GM21786 (cell line): Measurements from ENCODE around the gene CCBE1.
"Not testable (repeated sequence)": the region's sequence is repeated elsewhere in the genome, so short reads cannot be mapped to it uniquely, and the experiment has no call there.

Experiments
- ATAC-seq: cut with Tn5 transposase; IDR thresholded peaks from one replicate; pipeline ENCODE4 v1.9.1; 2021; ENCODE audit not compliant: unreplicated experiment

Gene CCBE1

DNA sequence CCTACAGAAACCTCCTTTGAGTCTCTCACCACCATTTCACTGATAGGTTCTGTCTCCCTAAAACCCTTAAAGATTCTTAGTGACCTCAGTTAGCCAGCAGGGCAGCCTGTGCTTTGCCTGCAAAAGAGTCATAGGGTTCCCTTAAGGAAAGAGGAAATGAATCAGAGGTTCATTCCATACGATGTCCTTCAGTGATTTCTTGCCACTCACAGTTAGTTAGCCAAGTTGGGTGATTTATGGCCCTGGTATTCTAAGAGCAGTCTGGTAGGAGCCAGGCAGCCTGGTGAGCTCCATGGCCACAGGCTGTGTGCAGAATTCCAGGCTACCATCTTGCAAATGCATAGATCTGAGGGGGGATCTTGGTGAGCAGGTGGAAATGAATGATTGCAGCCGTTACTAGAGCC is 18.7 kb upstream of the CCBE1 start:
- no peak for ATAC-seq

DNA sequence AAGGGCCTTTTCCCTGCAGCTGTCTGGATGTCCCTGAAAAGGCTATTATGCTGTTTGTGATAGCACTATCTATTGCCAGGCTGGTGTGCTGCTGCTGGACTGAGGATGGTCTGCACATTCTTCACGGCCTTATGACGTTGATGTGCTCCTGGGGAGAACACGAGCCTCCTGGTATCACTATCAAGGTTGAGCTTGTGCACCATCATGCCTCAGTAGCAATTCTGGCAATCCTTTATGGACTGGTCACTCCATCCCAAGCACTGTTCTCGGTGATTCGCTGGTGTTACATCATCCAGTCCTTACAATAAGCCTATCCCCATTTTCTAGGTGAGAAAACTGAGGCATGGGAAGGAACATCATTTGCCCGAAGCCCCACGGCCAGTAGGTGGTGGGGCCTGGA is 18.2 kb upstream of the CCBE1 start:
- no peak for ATAC-seq

DNA sequence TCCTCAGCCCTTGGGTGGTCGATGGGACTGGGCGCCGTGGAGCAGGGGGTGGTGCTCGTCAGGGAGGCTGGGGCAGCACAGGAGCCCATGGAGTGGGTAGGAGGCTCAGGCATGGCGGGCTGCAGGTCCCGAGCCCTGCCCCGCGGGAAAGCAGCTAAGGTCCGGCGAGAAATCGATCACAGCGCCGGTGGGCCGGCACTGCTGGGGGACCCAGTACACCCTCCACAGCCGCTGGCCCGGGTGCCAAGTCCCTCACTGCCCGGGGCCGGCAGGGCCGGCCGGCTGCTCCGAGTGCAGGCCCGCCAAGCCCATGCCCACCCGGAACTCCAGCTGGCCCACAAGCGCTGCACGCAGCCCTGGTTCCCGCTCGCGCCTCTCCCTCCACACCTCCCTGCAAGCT is 16.9 kb upstream of the CCBE1 start:
- not testable (repeated sequence) for ATAC-seq

DNA sequence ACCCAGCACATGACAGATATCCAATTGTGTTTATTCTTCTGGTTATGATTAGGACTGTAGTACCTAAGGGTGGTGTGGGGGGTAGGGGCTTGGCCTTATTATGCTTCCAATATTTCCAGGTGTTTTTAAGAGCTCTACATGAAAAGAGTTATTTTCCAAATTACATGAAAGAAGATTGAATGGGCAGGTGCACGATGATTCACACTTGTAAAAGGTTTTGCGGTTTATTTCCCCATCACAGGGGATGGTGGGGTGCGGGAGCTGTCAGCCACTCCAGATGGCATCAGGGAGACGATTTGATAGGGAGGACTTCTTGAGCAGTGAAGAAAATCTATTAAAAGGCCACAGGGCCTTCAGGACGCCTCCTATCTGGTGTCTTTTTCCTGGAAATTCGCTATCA is 15.1 kb upstream of the CCBE1 start:
- ATAC-seq, result no peak

DNA sequence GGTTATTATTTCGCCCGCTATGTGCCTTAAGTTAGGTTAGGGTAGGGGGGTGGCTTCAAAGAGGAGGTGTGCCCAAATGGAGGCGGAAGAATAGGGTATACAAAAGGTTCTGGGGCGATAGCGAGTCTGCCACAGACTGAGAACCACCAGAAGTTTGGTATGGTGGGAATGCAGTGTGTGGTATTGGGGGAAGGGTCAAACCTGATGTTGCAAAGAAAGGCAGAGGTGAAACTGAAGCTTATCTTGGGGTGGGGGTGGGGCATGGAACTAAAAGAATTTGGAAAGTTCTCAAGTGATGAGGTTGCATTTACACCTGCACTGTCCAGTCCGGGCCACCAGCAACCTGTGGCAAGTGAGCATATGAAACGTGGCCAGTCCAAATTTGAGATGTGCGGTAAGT is 11.8 kb upstream of the CCBE1 start:
- ATAC-seq, result no peak

DNA sequence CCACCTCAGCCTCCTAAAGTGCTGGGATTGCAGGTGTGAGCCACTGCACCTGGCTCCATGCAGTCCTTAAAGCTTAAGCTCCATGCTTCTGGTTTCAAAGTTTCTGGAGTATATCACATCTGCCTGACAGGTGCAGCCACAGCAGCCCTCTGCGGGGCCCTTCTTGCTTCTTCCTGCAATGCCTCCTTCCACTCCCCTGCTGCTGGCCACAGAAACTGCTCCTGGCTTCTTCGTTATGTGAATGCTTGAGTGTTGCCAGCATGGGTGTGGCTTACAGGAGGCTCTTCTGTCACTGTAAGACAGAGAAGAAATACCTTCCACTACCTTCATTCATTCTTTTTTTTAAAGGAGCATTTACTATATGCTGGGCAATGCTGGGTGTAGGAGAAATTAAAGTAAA is 10.1 kb upstream of the CCBE1 start:
- no peak for ATAC-seq

DNA sequence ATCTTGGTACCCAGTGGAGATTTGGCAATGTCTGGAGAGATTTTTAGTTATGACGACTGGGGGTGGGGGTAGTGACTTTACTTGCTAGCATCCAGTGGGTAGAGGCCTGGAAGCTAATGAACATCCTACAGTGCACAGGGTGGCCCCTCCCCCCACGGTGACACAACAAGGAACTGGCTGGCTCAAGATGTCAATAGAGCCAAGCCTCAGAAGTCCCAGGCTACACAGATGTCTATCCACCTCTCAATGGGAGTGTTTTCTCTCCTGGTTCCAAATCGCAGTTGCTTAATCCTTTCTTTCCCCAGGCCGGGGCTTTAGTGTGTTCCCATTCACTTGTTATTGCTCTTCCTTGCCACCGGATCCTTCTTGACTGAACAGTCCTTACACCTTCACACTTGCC is 9.3 kb upstream of the CCBE1 start:
- no peak for ATAC-seq

DNA sequence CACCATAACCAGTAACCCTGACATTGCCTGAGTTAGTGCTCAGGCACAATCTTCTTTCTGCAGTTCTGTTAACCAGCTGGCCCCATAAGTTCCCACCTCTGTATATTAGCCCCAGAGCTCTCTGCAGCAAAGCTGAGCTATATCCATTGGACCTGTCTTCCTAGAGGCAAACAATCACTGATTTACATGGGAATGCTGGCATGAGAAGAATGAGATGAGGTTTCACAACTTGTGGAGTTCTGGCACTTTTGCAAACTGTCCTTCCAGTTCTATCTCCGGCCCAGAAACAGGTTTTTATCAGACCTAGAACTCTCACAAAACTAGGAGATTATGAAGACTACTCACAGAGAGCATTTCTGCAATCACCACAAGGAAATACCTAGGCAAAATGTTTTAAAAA is 7.9 kb upstream of the CCBE1 start:
- ATAC-seq, result no peak

DNA sequence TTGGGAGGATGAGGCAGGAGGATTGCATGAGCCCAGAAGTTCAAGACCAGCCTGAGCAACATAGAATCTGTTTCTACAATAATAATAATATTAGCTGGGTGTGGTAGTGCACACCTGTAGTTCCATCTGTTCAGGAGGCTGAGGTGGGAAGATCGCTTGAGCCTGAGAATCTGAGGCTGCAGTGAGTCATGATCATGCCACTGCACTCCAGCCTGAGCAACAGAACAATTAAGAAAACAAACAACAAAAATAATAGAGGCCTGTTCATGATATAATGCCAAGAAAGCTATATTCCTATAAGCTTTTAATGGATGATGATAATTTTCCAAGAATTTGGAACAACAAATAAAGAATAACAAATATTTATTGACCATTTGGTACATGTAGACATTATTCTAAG is 6.9 kb upstream of the CCBE1 start:
- no peak for ATAC-seq

DNA sequence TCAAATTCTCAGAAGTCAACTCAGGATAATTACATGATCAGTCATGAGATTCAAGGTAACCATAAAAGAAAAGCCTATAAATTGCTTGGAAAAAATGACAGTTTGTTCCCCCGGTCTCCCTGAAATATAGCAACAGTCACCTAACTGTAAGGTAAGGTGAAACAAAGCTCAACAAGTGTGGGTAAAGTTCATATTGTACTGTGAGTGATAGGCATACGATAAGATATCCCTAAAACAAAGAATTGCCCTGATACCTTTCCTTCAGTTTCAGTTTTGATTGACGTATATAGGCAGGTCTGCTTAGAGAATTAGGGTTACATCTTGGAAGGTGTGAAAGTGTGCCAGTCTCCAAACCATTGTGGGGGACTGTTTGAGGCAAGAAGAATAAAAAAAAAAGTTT is 4.0 kb upstream of the CCBE1 start:
- ATAC-seq, result no peak

DNA sequence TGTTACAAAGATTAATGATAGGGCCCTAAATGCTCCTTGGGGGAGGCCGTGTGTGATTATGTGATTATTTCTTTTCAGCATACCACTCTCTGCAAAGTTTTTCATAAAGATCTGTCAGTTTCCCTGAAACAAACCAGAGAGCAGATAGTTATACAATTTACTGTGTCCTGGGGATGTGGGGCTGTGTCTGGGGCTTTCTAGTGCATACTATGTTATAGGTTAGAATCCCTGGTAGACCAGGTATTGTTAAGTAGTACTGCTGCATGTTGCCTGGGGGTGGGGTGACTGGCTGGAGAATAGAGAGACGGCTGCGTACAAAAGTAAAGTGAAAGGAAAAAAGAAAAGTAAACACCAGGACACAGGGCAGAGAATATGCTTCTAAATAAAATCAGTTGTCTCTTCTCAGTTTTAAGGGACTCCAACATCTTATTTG is 3.3 kb upstream of the CCBE1 start:
- no peak for ATAC-seq

DNA sequence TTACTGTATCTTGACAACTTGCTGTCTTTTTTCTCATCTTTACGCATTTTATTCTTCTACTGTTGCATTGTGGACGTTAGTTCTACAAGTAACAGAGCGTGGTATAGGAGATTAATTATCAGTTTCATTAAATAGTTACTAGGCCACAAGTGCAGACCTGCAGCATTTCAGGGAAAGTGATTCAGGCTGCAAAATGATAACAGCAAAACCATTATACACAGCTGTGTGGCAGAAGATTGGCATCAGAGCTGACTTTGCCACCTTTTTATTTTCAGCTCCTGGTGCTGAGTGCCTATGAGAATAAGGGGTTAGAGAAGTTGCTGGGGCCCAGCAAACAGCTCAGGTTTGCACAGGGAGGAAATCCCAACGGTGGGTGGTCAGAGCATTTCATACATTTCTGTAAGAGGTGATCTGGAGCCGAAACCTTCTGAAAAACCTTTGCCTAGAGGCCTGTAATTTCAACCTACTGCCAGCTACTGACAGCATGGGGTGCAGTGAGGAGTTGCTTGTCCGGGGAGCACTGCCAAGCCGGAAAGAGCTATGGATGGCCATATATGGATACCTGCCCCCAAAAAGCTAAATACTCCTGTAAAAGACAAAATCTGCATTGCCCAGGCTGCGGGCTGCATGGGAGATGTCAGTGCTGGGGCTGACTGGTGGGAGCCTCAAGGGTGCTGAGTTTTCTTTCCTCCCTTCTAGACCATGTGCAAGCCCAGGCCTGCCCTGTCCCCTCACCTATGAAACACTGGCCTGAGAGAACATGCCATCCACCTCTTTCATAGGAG is 2.7 kb upstream of the CCBE1 start:
- ATAC-seq, result no peak

DNA sequence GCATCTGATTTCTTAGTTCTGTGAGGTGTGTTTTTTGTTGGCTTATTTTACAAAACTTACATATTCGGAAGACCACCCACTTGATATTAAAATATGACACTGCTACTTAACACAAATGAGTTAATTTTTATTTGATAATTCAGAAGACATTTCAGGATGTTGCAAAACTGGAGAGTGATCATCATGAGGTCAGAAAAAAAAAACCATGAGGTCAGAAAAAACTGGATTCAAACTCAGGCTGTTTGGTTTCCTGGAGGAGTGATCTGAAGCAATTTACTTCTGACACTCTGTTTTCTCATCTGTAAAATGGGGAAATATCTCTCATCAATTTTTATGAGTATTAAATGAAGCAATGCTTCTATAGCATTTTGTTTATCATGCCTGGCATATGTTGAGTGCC is 1.8 kb upstream of the CCBE1 start:
- ATAC-seq, result no peak

DNA sequence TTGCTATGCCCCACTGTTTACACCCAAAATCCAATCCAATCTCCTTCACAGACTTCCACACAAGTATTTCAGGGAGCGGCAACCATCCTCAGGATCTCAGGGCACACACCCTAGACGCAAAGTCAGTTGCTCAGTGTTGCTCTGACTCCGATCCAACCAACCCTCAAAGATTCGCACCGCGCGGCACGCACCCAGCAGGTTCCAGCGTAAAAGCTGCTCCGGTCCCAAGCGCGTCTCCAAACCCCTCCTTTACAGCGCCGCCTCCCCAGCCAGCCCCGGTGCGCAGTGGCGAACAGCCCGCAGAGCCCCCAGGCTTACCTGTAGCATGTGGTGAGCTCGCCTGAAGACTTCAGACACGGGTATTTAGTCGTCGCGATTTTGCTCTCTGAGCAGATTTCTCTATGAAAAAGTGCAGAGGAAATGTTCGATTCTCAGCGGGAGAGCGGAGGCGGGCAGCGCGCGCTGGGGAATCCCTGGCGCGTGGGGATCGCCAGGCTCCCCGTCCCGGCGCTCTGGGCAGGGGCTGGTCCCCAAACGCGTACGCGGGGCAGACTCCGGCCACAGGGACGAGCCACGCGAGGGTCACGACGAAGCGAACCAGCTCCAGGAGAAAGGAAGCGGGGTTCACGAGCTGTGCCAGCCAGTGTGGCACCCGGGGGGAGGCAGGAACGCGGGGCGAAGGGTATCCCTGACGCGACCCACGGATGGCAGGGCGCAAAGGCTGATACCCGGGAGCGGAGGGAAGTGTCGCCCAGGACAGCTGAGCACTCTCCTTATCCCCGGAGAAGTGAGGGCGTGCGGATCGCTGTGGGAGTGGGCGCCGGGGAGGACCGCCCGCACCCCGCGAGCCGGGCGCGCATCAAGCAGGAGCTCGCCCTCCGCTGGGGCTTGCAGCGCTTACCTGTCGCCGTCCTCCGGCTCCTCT is 650 bp downstream of the CCBE1 start:
- peak; percentile 38 for ATAC-seq

DNA sequence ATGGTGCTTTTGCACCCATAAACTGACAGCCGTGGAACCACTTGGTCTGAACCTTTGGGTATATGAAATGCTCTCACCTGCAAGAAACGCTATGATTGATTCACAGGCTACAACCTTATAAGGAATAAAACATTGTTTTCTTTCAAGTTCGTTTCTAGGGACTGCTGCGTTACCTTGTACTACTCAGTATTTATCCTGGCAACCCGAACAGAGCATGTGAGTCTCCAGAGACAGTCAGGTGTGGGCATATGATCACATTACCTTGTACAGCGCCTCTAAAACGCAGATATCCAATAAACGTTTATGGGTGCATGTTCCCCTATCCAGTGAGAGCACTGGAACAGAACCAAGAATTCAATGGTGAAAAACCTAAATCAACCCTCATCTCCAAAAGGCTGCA is 1.7 kb downstream of the CCBE1 start:
- no peak for ATAC-seq

DNA sequence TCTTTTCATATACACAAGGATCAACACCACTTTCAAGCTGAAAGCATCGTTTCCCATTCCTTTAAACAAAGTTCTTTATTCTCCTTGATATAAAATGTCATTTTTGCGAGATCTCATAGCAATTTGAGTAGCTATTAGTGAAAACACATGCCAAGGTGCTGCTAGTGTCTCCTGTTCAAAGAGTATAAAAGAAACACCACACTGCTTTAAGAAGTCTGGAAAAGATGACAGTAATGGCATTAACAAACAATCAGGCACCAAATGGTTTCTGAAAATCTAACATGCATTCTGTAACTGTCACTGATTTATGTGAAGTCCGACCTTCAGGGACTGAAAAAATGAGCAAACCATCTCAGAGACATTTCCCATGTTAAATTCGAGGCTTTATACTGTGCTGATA is 2.4 kb downstream of the CCBE1 start:
- ATAC-seq, result no peak

DNA sequence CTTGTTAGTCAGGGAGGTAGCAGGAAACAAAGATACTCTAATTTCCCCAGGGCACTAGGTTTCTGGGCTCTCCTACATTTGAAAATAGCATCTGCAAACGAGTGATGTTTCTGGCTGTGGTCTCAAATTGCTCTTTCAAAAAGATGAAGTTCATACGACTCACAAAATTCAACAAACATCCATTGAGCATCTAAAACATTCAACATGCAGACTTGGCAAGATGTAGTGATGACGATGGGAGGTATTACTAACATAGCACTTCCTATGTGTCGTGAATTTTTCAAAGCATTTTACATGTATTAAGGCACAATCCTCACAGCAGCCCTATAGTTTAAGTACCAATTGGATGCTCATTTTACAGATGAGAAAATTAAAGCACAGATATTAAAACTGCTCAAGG is 5.2 kb downstream of the CCBE1 start:
- no peak for ATAC-seq

DNA sequence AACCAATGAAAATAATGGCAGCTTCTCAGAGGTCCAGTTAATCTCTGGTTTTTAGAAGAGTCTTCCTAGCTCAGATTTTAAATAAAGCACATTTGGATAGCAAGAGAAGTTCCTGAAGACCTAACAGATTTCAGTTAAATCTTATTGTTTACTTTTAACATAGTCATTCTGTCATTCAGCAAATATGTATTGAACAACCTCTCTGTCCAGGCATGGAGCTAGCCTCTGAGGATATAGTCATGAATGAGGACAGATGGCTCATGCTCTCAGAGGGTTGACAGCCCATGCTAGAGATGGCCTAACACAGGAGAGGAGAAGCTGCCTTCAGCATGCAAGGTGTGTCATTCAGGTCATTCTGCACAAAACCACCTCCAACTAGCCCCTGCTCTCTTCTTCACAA is 6.2 kb downstream of the CCBE1 start:
- ATAC-seq, result no peak

DNA sequence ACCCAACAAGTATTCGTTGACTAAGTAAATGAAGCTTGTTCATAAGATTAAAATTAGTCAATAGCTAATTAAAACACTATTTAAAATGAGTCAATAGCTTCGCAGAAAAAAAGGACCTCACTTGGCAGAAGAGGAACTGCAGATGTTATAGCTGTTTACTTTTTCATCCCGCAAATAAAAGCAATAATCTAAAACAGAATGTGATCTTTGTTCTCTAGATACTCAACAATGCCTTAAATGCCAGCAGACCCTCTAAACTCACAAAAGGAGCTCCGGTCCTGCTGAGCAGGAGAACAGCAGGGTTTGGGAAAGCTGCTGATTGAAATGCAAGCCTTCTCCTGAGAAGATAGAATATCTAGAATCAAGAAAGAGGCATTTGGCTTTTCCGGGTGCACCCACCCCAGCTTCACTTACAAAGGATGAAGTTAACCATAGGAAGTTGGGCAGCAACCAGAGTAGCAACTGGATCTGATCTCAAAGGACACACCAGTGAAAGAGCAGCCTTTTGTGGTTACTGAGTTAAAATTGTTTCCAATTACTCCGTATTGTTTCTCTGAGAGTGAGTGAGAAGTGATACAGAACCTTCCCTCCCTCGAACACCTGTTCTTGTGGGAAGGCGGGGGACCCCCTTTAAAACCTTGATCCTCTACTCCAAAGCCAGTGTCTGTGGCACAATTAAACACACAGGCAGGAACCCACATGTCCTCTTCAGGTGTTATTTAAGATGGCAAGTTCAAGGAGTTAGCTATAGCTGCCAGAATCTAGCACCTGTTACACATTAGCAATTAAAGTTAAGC is 6.8 kb downstream of the CCBE1 start:
- ATAC-seq, result no peak

DNA sequence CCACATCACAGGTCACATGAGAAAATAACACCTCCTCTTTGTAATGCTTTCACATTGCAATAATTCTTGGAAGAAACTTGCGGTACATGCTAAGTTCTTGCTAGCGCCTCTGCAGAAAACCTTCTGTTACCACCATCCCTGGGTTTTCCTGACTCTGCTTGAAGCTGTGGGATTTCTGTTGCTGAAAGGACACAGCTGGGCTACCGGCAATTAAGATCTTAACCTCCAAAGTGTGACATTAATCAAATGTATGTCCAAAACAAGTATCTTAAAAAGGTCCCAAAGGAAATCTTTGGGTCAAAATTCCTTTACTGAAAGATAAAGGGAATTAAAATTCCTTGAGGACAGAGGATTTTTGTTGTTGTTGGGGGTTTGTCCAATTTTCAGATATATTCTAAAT is 7.5 kb downstream of the CCBE1 start:
- no peak for ATAC-seq

DNA sequence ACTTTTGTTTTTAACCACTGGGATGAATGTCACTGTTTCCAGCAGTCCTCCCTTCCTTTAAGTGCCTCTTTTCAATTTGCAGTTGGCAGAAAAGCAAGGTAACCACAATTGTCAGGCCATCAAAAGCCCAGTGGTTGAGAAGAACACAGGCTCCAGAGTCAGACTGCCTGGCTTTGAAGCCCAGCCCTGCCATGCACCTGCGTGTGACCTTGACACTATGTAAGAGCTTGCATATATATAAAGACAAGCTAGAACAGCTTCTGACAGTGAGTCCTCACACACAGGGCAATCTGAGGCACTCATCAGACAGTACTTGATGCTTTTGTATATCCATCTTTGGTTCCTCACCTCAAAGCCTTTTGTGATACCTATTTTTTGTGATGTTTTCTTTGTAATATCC is 11.0 kb downstream of the CCBE1 start:
- ATAC-seq, result no peak

DNA sequence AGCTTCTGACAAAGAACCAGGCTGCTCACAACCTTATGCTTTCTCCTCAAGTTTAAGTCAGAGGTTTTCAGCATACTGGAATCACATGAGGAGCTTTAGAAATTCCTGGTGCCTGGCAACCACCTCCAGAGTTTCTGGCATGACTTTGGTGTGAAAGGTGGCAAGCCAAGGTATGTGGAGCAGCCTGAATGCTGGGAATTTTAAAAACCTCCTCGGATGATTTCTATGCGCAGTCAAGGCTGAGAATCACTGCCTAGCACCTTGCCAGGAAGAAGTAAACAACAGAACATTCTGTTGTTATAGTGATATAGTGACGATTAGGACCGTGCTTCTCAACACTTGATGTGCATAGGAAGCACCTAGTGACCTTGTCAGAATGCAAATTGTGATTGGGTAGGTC is 11.7 kb downstream of the CCBE1 start:
- no peak for ATAC-seq
